BE2C (cell line): ENCODE results near the gene ACSL1.

ENCODE experiments used
- DNase-seq: peaks from one replicate; pipeline ENCODE4 v3.0.0-alpha.2; 2020
- H3K27me3 ChIP-seq: fragments of 250-450 bp; sonication (Bioruptor Pico); 2 replicates; pipeline ENCODE4 v1.5.1; 2020; ENCODE audit warnings: mild to moderate bottlenecking
- H3K36me3 ChIP-seq: fragments of 250-450 bp; sonication (Bioruptor Pico); 2 replicates; pipeline ENCODE4 v1.5.1; 2020; ENCODE audit warnings: mild to moderate bottlenecking
- H3K4me1 ChIP-seq: fragments of 250-450 bp; sonication (Bioruptor Pico); 2 replicates; pipeline ENCODE4 v1.5.1; 2020
- H3K4me3 ChIP-seq: 2 replicates; pipeline ENCODE4 v1.5.1; 2011; ENCODE audit warnings: low read depth, low read length
- H3K9me3 ChIP-seq: fragments of 250-450 bp; sonication (Bioruptor Pico); 2 replicates; pipeline ENCODE4 v1.5.1; 2020
- CTCF ChIP-seq: IDR thresholded peaks from 2 replicates; pipeline ENCODE4 v1.5.1; 2012; ENCODE audit warnings: mild to moderate bottlenecking, low read depth, low read length

The ACSL1 gene

GRCh38 chr4:184806229-184806550 lies 19.6 kb downstream of the ACSL1 start:
- Histone ChIP-seq H3K27me3 (no peaks in the 10 kb centered on the region), H3K36me3 (no peaks in the 10 kb centered on the region), H3K9me3 (no peaks in the 10 kb centered on the region), H3K4me1 (peaks cover 12% of the 10 kb centered on the region), H3K4me3 (no peak overlapping the region)
- TF ChIP-seq CTCF: no peak
- DNase-seq: no peak

GRCh38 chr4:184805462-184806228 lies 20.1 kb downstream of the ACSL1 start:
- TF ChIP-seq CTCF: no peak
- Histone ChIP-seq H3K4me3 (no peak overlapping the region), H3K9me3 (no peaks in the 10 kb centered on the region), H3K4me1 (peaks cover 12% of the 10 kb centered on the region), H3K27me3 (no peaks in the 10 kb centered on the region), H3K36me3 (no peaks in the 10 kb centered on the region)
- peak; percentile 38 for DNase-seq

- TF ChIP-seq CTCF: no peak
- peaks cover 12% of the 10 kb centered on the region for H3K4me1 ChIP-seq
- no peaks in the 10 kb centered on the region for H3K36me3 ChIP-seq
- no peak overlapping the region for H3K4me3 ChIP-seq
- no peaks in the 10 kb centered on the region for H3K27me3 ChIP-seq
- H3K9me3 ChIP-seq: no peaks in the 10 kb centered on the region
- DNase-seq: no peak
Observed at GRCh38 chr4:184804621-184805020, 21.1 kb downstream of the ACSL1 start.

- H3K4me1 ChIP-seq: peaks cover 12% of the 10 kb centered on the region
- no peak for DNase-seq
- H3K9me3 ChIP-seq: no peaks in the 10 kb centered on the region
- H3K36me3 ChIP-seq: no peaks in the 10 kb centered on the region
- no peaks in the 10 kb centered on the region for H3K27me3 ChIP-seq
- H3K4me3 ChIP-seq: no peak overlapping the region
- no peak for TF ChIP-seq CTCF
Observed at GRCh38 chr4:184803874-184804273, 21.9 kb downstream of the ACSL1 start.

GRCh38 chr4:184803133-184803532 lies 22.6 kb downstream of the ACSL1 start:
- H3K36me3 ChIP-seq: no peaks in the 10 kb centered on the region
- H3K9me3 ChIP-seq: no peaks in the 10 kb centered on the region
- no peak overlapping the region for H3K4me3 ChIP-seq
- DNase-seq: no peak
- TF ChIP-seq CTCF: no peak
- peaks cover 12% of the 10 kb centered on the region for H3K4me1 ChIP-seq
- H3K27me3 ChIP-seq: no peaks in the 10 kb centered on the region

- TF ChIP-seq CTCF: no peak
- H3K27me3 ChIP-seq: no peaks in the 10 kb centered on the region
- no peak for DNase-seq
- H3K36me3 ChIP-seq: no peaks in the 10 kb centered on the region; the same call in 1 of the 2 replicates
- H3K4me1 ChIP-seq: peaks cover 12% of the 10 kb centered on the region
- H3K4me3 ChIP-seq: no peak overlapping the region
- no peaks in the 10 kb centered on the region for H3K9me3 ChIP-seq
Observed at GRCh38 chr4:184802697-184803015, 23.1 kb downstream of the ACSL1 start.
